Fibroblast of lung (primary cell): ENCODE data around the gene DICER1.

Experiments
- CTCF ChIP-seq, 2 donors: IDR thresholded peaks in 1 of 2; conservative IDR thresholded peaks in 1 of 2; 1 replicate in 1 of 2; 2 replicates in 1 of 2; pipeline ENCODE4 v1.5.1; 2011 to 2012; ENCODE audit warnings: low read length in 2 of 2, control low read depth in 1 of 2, inconsistent platforms in 1 of 2, low read depth in 1 of 2, mild to moderate bottlenecking in 1 of 2
- EZH2 ChIP-seq: IDR thresholded peaks from 2 replicates; pipeline ENCODE4 v1.5.1; 2012; ENCODE audit warnings: low read length, control low read depth, mild to moderate bottlenecking; ENCODE audit errors: missing control alignments

GRCh38 chr14:95044463-95045105, 112.7 kb downstream of the DICER1 start:
- TF ChIP-seq CTCF (conservative IDR thresholded peaks at IDR 0.05 in 1 of 2, IDR thresholded peaks at IDR 0.05 in 1 of 2; ENCODE audit: low read depth in 1 of 2, low read length in 2 of 2) = no peak
- no peak for TF ChIP-seq EZH2
